Hepatocyte (in vitro differentiated cells): Measurements from ENCODE around the gene DIP2B.

Experiments
- CTCF ChIP-seq: fragments of 200-600 bp; sonication (generic); IDR thresholded peaks from 2 replicates; pipeline ENCODE4 v1.5.1; 2016; ENCODE audit warnings: antibody characterized with exemption, mild to moderate bottlenecking; ENCODE audit not compliant: poor library complexity
- EZH2 ChIP-seq: fragments of 200-600 bp; sonication (generic); IDR thresholded peaks from 2 replicates; pipeline ENCODE4 v1.6.1; 2016; ENCODE audit warnings: antibody characterized with exemption, mild to moderate bottlenecking, borderline replicate concordance
- EZH2phosphoT487 ChIP-seq: fragments of 200-600 bp; sonication (generic); IDR thresholded peaks from one replicate; pipeline ENCODE4 v1.6.1; 2018; ENCODE audit warnings: antibody characterized with exemption, mild to moderate bottlenecking, low read depth, moderate library complexity; ENCODE audit not compliant: unreplicated experiment, severe bottlenecking

- TF ChIP-seq CTCF = no peak
- TF ChIP-seq EZH2 = no peak
- TF ChIP-seq EZH2phosphoT487 = no peak
Observed at GRCh38 chr12:50746431-50746830, 241.6 kb downstream of the DIP2B start.
